Colonic mucosa (tissue), 4 donors: ENCODE measurements around the gene STAG3. TPM values are rescaled to one million over a fixed set of nuclear protein-coding genes. Genes with fewer than 3 reads are reported as not detected.

Source experiments
- DNase-seq: peaks from one replicate; pipeline ENCODE4 v3.0.0-alpha.2; 2020
- H3K27ac ChIP-seq: fragments of 200-600 bp; one replicate; pipeline ENCODE4 v1.8.0; 2021
- H3K27me3 ChIP-seq: fragments of 200-600 bp; one replicate; pipeline ENCODE4 v1.8.0; 2021
- H3K36me3 ChIP-seq: fragments of 200-600 bp; one replicate; pipeline ENCODE4 v1.8.0; 2021
- H3K4me1 ChIP-seq: fragments of 200-600 bp; one replicate; pipeline ENCODE4 v1.8.0; 2021; ENCODE audit warnings: mild to moderate bottlenecking
- H3K4me3 ChIP-seq: fragments of 200-600 bp; one replicate; pipeline ENCODE4 v1.8.0; 2021
- H3K9ac ChIP-seq, 2 donors: one replicate each; pipeline ENCODE4 v1.7.0; 2013; ENCODE audit warnings: control low read depth in 2 of 2, low read depth in 2 of 2, low read length in 2 of 2
- H3K9me3 ChIP-seq: fragments of 200-600 bp; one replicate; pipeline ENCODE4 v1.8.0; 2021
- intact Hi-C: fragments of 100-400 bp; cut with DNase I; formaldehyde crosslinking; loops from one replicate; pipeline ENCODE4 v1.14.1; 2022
- total RNA-seq, 2 donors: library from RNA; stranded (reverse); fragmentation: NEBNext Ultra II Directional in 1 of 2; extraction: Animal tissue kit (Norgen Biotek cat#: 25700) in 1 of 2; gene quantifications; one replicate each; pipeline ENCODE4 v1.2.1, GENCODE V29; 2021
- TF ChIP-seq, protein P1 (sequence below): fragments of 200-600 bp; IDR thresholded peaks from one replicate; pipeline ENCODE4 v1.8.0; 2022; ENCODE audit warnings: antibody characterized with exemption, mild to moderate bottlenecking
- donor health status: healthy.
- donor health status: DM: no; HTN: no; CAD: no.
- donor health status: DM: no; HTN: no; CAD: no.

Gene STAG3
- total RNA-seq, 2 donors from 2014 or later = 1.4 to 3.8 TPM

DNA sequence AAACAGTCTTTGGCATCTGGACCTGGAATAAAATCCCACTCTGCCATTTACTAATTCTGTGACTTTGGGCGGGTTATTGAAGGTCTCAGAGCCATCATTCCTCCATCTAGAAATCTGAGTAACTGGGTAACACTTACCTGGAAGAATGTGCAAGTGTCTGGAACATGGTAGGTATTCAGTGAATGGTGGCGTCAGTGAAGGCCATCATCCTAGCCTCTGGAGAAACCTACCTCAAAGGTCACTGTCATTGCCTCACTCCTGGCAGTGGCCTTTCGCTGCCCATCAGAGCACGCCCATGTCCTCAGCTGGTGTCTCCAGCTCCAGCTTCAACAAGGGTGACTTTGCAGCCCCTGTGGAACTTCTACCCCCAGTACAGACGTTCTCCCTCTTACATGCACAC, 13.8 kb upstream of the STAG3 start:
- H3K27me3 ChIP-seq = no peaks in the 10 kb centered on the region
- no peak overlapping the region for H3K4me3 ChIP-seq
- no peaks in the 10 kb centered on the region for H3K9me3 ChIP-seq
- TF ChIP-seq, protein P1, sequence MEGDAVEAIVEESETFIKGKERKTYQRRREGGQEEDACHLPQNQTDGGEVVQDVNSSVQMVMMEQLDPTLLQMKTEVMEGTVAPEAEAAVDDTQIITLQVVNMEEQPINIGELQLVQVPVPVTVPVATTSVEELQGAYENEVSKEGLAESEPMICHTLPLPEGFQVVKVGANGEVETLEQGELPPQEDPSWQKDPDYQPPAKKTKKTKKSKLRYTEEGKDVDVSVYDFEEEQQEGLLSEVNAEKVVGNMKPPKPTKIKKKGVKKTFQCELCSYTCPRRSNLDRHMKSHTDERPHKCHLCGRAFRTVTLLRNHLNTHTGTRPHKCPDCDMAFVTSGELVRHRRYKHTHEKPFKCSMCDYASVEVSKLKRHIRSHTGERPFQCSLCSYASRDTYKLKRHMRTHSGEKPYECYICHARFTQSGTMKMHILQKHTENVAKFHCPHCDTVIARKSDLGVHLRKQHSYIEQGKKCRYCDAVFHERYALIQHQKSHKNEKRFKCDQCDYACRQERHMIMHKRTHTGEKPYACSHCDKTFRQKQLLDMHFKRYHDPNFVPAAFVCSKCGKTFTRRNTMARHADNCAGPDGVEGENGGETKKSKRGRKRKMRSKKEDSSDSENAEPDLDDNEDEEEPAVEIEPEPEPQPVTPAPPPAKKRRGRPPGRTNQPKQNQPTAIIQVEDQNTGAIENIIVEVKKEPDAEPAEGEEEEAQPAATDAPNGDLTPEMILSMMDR = no peak
- H3K27ac ChIP-seq = no peak overlapping the region
- H3K4me1 ChIP-seq = no peaks in the 10 kb centered on the region
- peak overlapping the region in 1 of 2 donors; percentile 63 for H3K9ac ChIP-seq
- H3K36me3 ChIP-seq = no peaks in the 10 kb centered on the region
- DNase-seq = no peak
- intact Hi-C loops = no loop called here

DNA sequence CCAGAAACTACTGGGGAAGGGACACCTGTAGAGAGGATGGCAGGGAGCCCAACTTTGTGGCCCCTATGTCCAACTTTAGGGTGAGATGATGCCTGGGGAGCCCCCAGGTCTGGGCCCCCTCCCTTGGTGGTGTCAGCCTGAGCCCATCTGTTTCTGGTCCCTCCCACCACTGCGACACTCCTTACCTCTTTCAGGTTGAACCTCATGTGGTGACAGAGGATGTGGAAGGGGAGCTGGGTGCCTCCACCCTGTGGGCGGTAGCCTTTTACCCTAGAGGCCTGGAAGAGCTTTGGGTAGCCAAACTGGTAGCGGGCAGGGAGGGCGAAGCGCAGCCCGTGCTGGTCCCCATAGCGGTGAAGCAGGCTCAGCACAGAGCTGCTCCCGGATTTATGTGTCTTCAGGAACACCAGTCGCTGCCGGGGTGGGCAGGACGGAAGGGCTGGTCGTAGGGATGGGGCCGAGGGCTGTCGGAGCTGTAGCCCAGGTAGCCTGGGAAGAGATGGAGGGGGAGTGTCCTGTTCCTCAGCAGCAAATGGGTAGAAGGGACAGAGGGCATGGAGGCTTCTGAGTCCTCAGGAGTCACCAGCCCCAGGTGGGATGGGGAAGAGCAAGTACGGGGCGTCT, 11.3 kb upstream of the STAG3 start:
- Histone ChIP-seq H3K9me3 (no peaks in the 10 kb centered on the region), H3K27ac (no peak overlapping the region), H3K36me3 (no peaks in the 10 kb centered on the region), H3K9ac (no peak overlapping the region), H3K27me3 (peaks cover 2% of the 10 kb centered on the region), H3K4me3 (no peak overlapping the region), H3K4me1 (no peaks in the 10 kb centered on the region)
- intact Hi-C loops = no loop called here
- no peak for DNase-seq
- TF ChIP-seq, protein P1 = no peak

DNA sequence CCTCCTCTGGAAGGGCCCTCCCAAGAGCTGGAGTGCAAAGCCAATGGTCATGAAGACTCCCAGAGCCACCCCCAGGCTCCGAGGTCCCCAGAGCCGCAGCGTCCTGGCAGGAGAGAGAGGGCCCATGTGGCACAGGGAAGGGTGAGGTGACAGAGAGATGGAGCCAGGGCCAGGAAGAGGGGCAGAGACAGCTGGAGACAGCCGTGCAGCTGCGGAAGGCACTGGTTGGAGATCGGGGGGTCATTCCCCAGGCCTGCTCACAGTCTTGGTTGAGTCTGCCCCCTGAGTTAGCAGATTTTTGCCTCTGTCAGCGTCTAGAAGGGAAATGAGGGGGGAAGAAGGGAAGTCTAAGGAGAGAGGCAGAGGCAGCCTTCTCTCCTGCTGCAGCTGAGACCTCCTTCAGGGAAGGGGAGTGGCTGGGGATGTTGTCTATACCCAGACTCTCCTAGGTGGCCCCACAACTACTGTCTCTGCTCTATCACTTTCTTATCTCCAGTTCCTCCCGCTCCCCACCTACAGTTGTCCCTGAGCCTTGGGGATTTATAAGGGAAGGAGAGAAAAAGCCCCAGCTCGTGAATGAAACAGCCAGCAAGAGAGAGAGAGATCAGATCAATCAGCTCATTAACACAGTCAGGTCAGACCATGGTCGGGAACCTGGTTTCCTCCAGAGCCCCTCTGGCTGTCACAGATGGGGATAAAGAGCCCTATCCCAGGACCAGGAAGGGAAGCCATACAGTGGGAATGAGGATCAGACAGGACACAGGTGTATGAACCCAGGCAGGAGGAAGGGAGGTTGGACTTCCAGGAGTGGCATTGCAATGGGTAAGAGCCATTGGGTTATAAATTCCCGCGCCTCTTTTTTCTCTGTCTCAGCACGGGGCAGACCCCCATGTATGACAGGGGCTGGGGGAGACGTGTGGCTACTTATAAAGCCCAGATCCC, 10.5 kb upstream of the STAG3 start:
- no peaks in the 10 kb centered on the region for H3K4me1 ChIP-seq
- no peak overlapping the region for H3K27ac ChIP-seq
- no peak for DNase-seq
- no peaks in the 10 kb centered on the region for H3K36me3 ChIP-seq
- H3K4me3 ChIP-seq = no peak overlapping the region
- H3K9me3 ChIP-seq = no peaks in the 10 kb centered on the region
- peak overlapping the region in 1 of 2 donors; percentile 78 for H3K9ac ChIP-seq
- intact Hi-C loops = no loop called here
- TF ChIP-seq, protein P1 = no peak
- H3K27me3 ChIP-seq = peaks cover 10% of the 10 kb centered on the region

DNA sequence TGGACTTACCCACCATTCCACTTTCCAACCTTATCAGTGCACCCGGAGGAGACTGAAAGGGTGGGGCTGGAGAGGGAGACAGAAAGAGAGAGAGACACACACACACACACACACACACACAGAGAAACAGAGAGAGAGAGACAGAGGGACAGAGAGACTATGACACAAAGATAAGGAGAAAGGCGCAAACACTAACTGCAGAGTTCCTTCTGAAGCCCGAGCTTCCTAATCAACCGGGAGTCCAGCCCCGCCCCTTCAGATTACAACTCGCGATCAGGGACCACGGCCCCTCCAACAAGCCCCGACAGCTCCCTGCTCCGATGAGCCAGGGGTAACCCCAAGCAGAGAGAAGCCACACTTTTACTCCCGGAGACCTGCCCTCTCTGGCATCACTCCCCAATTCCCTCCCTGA, 9.8 kb upstream of the STAG3 start:
- peak overlapping the region; percentile 32 for H3K4me3 ChIP-seq
- H3K9ac ChIP-seq = peak overlapping the region; percentile 52 to 78
- TF ChIP-seq, protein P1 = no peak
- H3K9me3 ChIP-seq = no peaks in the 10 kb centered on the region
- peak overlapping the region; percentile 65 for H3K27ac ChIP-seq
- peak; percentile 59 for DNase-seq
- no peaks in the 10 kb centered on the region for H3K4me1 ChIP-seq
- no peaks in the 10 kb centered on the region for H3K36me3 ChIP-seq
- peaks cover 11% of the 10 kb centered on the region for H3K27me3 ChIP-seq
- intact Hi-C loops = no loop called here

DNA sequence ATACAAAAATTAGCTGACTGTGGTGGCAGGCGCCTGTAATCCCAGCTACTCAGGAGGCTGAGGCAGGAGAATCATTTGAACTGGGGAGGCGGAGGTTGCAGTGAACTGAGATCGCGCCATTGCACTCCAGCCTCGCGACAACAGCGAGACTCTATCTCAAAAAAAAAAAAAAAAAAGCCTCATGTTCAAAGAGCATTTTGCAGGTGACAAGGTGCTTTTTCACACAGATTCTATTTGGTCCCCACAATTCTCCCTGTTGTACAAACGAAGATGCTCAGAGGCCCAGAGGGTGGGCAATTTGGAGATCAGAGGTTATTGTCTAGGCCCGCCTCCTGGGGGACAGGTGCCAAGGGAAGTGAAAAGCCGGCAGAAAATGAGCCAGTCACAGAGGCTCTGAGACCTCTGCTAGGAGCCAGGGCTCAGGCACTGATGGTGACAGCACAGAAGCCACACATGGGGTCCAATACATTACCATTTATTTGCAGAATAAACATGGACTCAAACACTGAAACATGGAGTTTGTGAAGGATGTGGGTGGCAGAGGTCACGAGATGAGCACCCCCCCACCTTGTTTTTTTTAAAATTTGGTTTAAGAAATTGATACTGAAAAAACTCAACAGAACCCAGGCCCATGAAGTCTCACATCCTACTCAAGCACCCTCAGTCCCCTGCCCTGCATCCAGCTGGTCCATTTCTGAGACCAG, 8.4 kb upstream of the STAG3 start:
- no peak overlapping the region for H3K27ac ChIP-seq
- intact Hi-C loops = no loop called here
- H3K27me3 ChIP-seq = peaks cover 11% of the 10 kb centered on the region
- no peaks in the 10 kb centered on the region for H3K4me1 ChIP-seq
- H3K9ac ChIP-seq = no peak overlapping the region
- no peaks in the 10 kb centered on the region for H3K36me3 ChIP-seq
- no peak for DNase-seq
- TF ChIP-seq, protein P1 = no peak
- no peak overlapping the region for H3K4me3 ChIP-seq
- no peaks in the 10 kb centered on the region for H3K9me3 ChIP-seq
